Stomach (tissue), 9 donors: ENCODE results near the gene RASGRP1. TPM values are rescaled to one million over a fixed set of nuclear protein-coding genes. Genes with fewer than 3 reads are reported as not detected.
A peak's percentile ranks its signal among the peaks of the same experiment; 100 is the strongest.

ENCODE experiments used
- DNase-seq, 2 donors: peaks; one replicate each; pipeline versions ENCODE4 v3.0.0 to v3.0.0-alpha.2; 2013 to 2019
- H3K27ac ChIP-seq, 5 donors: fragments of 200-600 bp in 4 of 5; sonication (generic) in 4 of 5; one replicate each; pipeline ENCODE4 v1.5.1; 2013 to 2019; ENCODE audit warnings: mild to moderate bottlenecking in 1 of 5, moderate library complexity in 1 of 5
- H3K27me3 ChIP-seq, 3 donors: fragments of 200-600 bp; sonication (generic); one replicate each; pipeline ENCODE4 v1.5.1; 2017 to 2019; ENCODE audit warnings: mixed run types in 1 of 3
- H3K36me3 ChIP-seq, 4 donors: fragments of 200-600 bp; sonication (generic); 1 replicate in 3 of 4; 2 replicates in 1 of 4; pipeline ENCODE4 v1.5.1; 2016 to 2019
- H3K4me1 ChIP-seq, 4 donors: fragments of 200-600 bp; sonication (generic); one replicate each; pipeline ENCODE4 v1.5.1; 2016 to 2019
- H3K4me3 ChIP-seq, 4 donors: fragments of 200-600 bp; sonication (generic) in 3 of 4; one replicate each; pipeline ENCODE4 v1.5.1; 2016 to 2019; ENCODE audit warnings: mild to moderate bottlenecking in 1 of 4
- H3K9me3 ChIP-seq, 4 donors: fragments of 200-600 bp; sonication (generic); one replicate each; pipeline ENCODE4 v1.5.1; 2016 to 2019
- EP300 ChIP-seq: sonication (generic); formaldehyde crosslinking; IDR thresholded peaks from one replicate; pipeline ENCODE4 v1.6.1; 2017; ENCODE audit warnings: antibody characterized with exemption
- POLR2A ChIP-seq, 4 donors: fragments of 450-650 bp; IDR thresholded peaks; one replicate each; pipeline ENCODE4 v1.6.1; 2016; ENCODE audit warnings: antibody characterized with exemption in 4 of 4, control low read depth in 2 of 4, mild to moderate bottlenecking in 1 of 4, moderate library complexity in 1 of 4
- POLR2AphosphoS5 ChIP-seq, 3 donors: sonication (generic); formaldehyde crosslinking; IDR thresholded peaks; one replicate each; pipeline ENCODE4 v1.6.1; 2016; ENCODE audit warnings: antibody characterized with exemption in 3 of 3
- WGBS, 5 donors: extraction: QIAGEN DNeasy Blood & Tissue Kit in 3 of 5; methylation state at CpG; one replicate each; pipeline versions ENCODE4 v1.1.5 to v1.1.7; 2013 to 2018; 5-methylcytosine and 5-hydroxymethylcytosine counted together
- intact Hi-C: fragments of 100-400 bp; cut with DNase I; formaldehyde crosslinking; loops from one replicate; pipeline ENCODE4 v1.15.1; 2023; ENCODE audit warnings: low total_unique reads
- polyA plus RNA-seq, 3 donors: library from polyadenylated mRNA; stranded (reverse); fragments of 200-250 nt; gene quantifications; one replicate each; pipeline ENCODE4 v1.2.3, GENCODE V29; 2013
- total RNA-seq, 5 donors: library from RNA; depleted of rRNA; stranded (reverse); fragments of >200 nt; gene quantifications; one replicate each; pipeline versions ENCODE4 v1.1.0 to v1.2.3, GENCODE V29; 2014 to 2016
- TF ChIP-seq, protein P1 (sequence below), 7 experiments: fragments of 450-650 bp in 4 of 7; fragments of 200-600 bp in 3 of 7; sonication (generic) in 3 of 7; IDR thresholded peaks; one replicate each; pipeline ENCODE4 v1.5.1; 2016 to 2019; ENCODE audit warnings: antibody characterized with exemption in 7 of 7, control low read depth in 2 of 7, mild to moderate bottlenecking in 1 of 7
- donor health status: healthy with polysubstance abuse.
- donor health status: Bipolar disorder and iron deficiency.
- donor health status: healthy.

Gene RASGRP1
- total and polyA plus RNA-seq, 8 donors = 0.29 to 12.3 (median 2.8) TPM

- peak; percentile 79 to 91 for DNase-seq
- peaks cover 0 to 31% (median 7%) of the 10 kb centered on the region in 3 donors for H3K27me3 ChIP-seq
- no peaks in the 10 kb centered on the region for H3K36me3 ChIP-seq
- peak overlapping the region; percentile 65 to 90 (median 68) for H3K4me3 ChIP-seq
- TF ChIP-seq EP300 (no peak), POLR2AphosphoS5 (IDR thresholded peaks at IDR 0.05) (no peak)
- TF ChIP-seq, protein P1, sequence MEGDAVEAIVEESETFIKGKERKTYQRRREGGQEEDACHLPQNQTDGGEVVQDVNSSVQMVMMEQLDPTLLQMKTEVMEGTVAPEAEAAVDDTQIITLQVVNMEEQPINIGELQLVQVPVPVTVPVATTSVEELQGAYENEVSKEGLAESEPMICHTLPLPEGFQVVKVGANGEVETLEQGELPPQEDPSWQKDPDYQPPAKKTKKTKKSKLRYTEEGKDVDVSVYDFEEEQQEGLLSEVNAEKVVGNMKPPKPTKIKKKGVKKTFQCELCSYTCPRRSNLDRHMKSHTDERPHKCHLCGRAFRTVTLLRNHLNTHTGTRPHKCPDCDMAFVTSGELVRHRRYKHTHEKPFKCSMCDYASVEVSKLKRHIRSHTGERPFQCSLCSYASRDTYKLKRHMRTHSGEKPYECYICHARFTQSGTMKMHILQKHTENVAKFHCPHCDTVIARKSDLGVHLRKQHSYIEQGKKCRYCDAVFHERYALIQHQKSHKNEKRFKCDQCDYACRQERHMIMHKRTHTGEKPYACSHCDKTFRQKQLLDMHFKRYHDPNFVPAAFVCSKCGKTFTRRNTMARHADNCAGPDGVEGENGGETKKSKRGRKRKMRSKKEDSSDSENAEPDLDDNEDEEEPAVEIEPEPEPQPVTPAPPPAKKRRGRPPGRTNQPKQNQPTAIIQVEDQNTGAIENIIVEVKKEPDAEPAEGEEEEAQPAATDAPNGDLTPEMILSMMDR (IDR thresholded peaks at IDR 0.05) = peak in 5 of 7 experiments; percentile 67 to 83 (median 79)
- WGBS, 5 donors = 8 to 32% (median 11%) methylated on average over 14 to 59 of the region's 59 CpGs
- H3K4me1 ChIP-seq = peaks cover 15 to 18% (median 17%) of the 10 kb centered on the region in 4 donors
- no peaks in the 10 kb centered on the region for H3K9me3 ChIP-seq
- H3K27ac ChIP-seq = peak overlapping the region; percentile 48 to 85 (median 79)
- intact Hi-C loops = no loop called here
These were observed 693 bp downstream of the RASGRP1 start for GRCh38 chr15:38563723-38564519.

DNA sequence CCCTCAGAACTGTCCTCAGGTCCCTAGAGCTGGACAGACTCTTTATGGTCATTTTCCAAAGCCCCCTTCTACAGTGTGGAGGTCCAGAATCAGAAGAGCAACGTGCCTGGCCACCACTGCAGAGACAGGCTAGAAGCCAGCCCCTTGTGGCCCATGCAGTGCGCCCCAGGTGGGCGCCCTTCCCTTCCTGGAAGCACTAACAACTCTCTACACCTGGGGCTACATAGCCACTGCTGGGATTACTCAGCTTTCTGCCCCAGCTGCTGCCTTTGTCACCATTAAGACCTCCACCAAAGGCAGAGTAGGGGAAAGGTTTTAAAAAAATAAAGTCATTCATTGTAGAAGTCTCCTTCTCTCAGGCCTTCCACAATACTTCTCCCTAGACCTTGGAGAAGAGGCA is 2.3 kb downstream of the RASGRP1 start:
- TF ChIP-seq POLR2AphosphoS5 (IDR thresholded peaks at IDR 0.05) (no peak), EP300 (no peak), POLR2A (IDR thresholded peaks at IDR 0.05) (no peak)
- H3K36me3 ChIP-seq = no peaks in the 10 kb centered on the region
- peaks cover 15 to 18% (median 17%) of the 10 kb centered on the region in 4 donors for H3K4me1 ChIP-seq
- peak overlapping the region in 1 of 4 donors; percentile 0 for H3K4me3 ChIP-seq
- intact Hi-C loops = no loop called here
- 71 to 83% (median 76%) methylated on average over 2 to 3 of the region's 3 CpGs for WGBS, 5 donors
- H3K9me3 ChIP-seq = no peaks in the 10 kb centered on the region
- H3K27me3 ChIP-seq = peaks cover 0 to 31% (median 7%) of the 10 kb centered on the region in 3 donors
- peak overlapping the region in 1 of 5 donors; percentile 8 for H3K27ac ChIP-seq
- no peak for DNase-seq

DNA sequence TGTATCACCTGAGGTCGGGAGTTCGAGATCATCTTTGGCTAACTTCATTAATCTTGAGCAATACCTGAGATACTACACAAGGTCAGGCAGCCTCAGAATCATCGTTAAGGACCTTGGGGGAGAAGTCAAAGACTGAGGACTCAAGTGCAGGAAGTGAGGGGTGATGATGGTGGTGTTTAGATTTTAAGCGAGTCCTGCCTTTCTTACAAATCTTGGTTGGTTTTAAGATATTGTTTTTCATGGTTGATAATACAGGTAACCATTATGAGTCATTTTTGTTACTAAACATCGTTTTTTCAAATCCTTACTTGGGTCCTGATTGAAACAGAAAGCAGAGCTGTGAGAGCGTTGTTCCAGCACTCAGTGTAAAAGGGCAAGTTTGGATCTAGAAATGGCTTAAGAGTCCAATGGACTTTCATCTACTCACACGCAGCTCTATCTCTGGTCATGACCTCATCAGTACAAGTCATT is 4.1 kb downstream of the RASGRP1 start:
- Histone ChIP-seq H3K4me3 (no peak overlapping the region), H3K4me1 (peaks cover 15 to 18% (median 17%) of the 10 kb centered on the region in 4 donors), H3K27me3 (peaks cover 0 to 29% (median 7%) of the 10 kb centered on the region in 3 donors), H3K36me3 (no peaks in the 10 kb centered on the region), H3K27ac (no peak overlapping the region), H3K9me3 (no peaks in the 10 kb centered on the region)
- WGBS, 5 donors = 71 to 80% (median 77%) methylated on average over 7 of the region's 7 CpGs
- TF ChIP-seq EP300 = no peak
- TF ChIP-seq, protein P1 (IDR thresholded peaks at IDR 0.05) = no peak
- TF ChIP-seq POLR2A (IDR thresholded peaks at IDR 0.05) = no peak
- TF ChIP-seq POLR2AphosphoS5 (IDR thresholded peaks at IDR 0.05) = no peak
- DNase-seq = no peak
- intact Hi-C loops = no loop called here

DNA sequence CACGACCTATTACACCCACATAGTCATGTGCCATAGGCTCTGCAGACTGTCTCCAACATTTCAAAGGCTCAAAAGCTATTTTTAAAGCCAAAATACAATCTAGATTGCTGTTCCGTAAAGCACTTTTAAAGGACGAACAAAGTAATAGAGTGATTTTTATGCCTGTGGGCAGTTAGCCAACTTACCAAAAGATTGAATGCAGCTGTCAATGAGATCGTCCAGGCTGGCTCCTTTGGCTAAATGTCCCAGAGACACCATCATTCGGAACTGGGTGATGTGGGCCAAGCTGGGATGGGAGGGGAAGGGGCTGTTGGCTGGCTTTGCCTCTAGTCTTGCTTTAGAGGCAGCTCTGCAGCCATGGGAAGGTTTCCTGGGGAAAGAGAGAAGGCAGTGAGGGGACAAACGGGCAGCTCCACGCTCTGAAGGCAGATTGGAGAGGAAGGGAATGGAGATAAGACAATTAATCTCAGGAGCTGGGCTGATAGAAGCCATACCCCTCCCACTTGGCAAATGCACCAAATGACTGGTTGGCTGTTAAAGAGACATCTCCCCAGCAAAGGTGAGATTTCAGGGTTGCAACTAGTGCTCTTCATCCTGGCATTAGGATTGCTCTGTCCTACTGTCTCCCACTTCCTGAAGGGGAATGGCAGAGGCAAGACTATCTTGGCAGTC is 4.8 kb downstream of the RASGRP1 start:
- Histone ChIP-seq H3K36me3 (no peaks in the 10 kb centered on the region), H3K9me3 (no peaks in the 10 kb centered on the region), H3K27ac (no peak overlapping the region), H3K27me3 (peaks cover 0 to 22% (median 2%) of the 10 kb centered on the region in 3 donors), H3K4me1 (peaks cover 8 to 13% (median 11%) of the 10 kb centered on the region in 4 donors), H3K4me3 (no peak overlapping the region)
- WGBS, 5 donors = 33 to 55% (median 45%) methylated on average over 7 of the region's 7 CpGs
- intact Hi-C loops = no loop called here
- DNase-seq = no peak
- TF ChIP-seq POLR2A (IDR thresholded peaks at IDR 0.05) = no peak
- TF ChIP-seq POLR2AphosphoS5 (IDR thresholded peaks at IDR 0.05) = no peak
- no peak for TF ChIP-seq EP300
- TF ChIP-seq, protein P1 (IDR thresholded peaks at IDR 0.05) = no peak
